Muscle layer of duodenum (tissue), 2 donors: ENCODE data around the gene RPUSD1.
"Not testable (repeated sequence)": the region's sequence is repeated elsewhere in the genome, so short reads cannot be mapped to it uniquely, and the experiment has no call there.

ENCODE experiments used
- H3K27ac ChIP-seq: one replicate; pipeline ENCODE4 v1.7.0; 2013; ENCODE audit warnings: mild to moderate bottlenecking, low read length
- H3K27me3 ChIP-seq: one replicate; pipeline ENCODE4 v1.7.0; 2013; ENCODE audit warnings: low read depth, mild to moderate bottlenecking, control low read depth, low read length
- H3K36me3 ChIP-seq, 2 donors: one replicate each; pipeline ENCODE4 v1.7.0; 2013; ENCODE audit warnings: low read length in 2 of 2, control low read depth in 1 of 2, mild to moderate bottlenecking in 1 of 2; ENCODE audit not compliant: insufficient read depth in 2 of 2, control insufficient read depth in 1 of 2
- H3K4me1 ChIP-seq, 2 donors: one replicate each; pipeline ENCODE4 v1.7.0; 2013; ENCODE audit warnings: low read length in 2 of 2, mild to moderate bottlenecking in 2 of 2, control low read depth in 1 of 2, moderate library complexity in 1 of 2; ENCODE audit not compliant: insufficient read depth in 2 of 2, control insufficient read depth in 1 of 2
- H3K4me3 ChIP-seq, 2 donors: one replicate each; pipeline ENCODE4 v1.7.0; 2013; ENCODE audit warnings: low read length in 2 of 2, low read depth in 1 of 2, mild to moderate bottlenecking in 1 of 2
- H3K9me3 ChIP-seq, 2 donors: one replicate each; pipeline ENCODE4 v1.7.0; 2013; ENCODE audit warnings: low read length in 2 of 2, control low read depth in 1 of 2, mild to moderate bottlenecking in 1 of 2; ENCODE audit not compliant: control insufficient read depth in 1 of 2
- donor health status: healthy.

The RPUSD1 gene

GRCh38 chr16:749010-749409, 39.2 kb downstream of the RPUSD1 start:
- peaks cover 5% of the 10 kb centered on the region for H3K27me3 ChIP-seq
- no peak overlapping the region for H3K27ac ChIP-seq
- H3K36me3 ChIP-seq: no peaks in the 10 kb centered on the region
- no peaks in the 10 kb centered on the region for H3K4me1 ChIP-seq
- no peak overlapping the region for H3K4me3 ChIP-seq
- no peaks in the 10 kb centered on the region for H3K9me3 ChIP-seq

DNA sequence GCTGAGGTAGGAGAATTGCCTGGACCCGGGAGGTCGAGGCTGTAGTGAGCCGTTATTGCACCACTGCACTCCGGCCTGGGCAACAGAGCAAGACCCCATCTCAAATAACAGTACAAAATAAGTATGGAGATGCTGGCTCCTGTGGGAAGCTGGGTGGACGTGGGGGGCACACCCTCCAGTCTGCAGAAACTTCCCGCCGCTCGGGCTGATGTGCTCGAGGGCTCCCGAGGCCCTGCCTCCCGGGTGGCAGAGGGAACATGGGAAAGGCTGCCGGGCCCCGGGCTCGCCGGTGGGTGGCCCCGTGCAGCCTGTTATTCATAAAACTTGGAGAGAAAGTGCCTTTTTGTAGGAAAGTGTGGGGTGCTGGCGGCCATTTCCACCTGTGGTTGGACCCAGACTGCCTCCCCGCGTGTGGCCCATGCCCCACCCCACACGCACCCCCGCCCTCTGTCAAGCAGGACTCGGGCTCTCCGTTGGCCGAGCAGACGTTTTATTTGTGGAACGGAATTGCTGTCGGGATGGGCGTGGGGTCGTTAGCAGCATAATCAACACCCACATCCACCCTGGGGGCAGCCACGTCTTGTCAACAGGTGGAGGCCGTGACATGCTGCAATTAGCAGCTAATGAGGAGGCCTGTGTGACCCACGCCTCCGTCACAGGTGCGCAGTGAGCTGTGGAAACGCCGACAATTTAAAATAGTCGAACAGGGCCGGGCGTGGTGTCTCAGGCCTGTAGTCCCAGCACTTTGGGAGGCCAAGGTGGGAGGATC, 40.0 kb downstream of the RPUSD1 start:
- Histone ChIP-seq H3K27me3 (peaks cover 5% of the 10 kb centered on the region), H3K4me3 (no peak overlapping the region), H3K4me1 (no peaks in the 10 kb centered on the region), H3K27ac (no peak overlapping the region), H3K9me3 (no peaks in the 10 kb centered on the region), H3K36me3 (no peaks in the 10 kb centered on the region)

DNA sequence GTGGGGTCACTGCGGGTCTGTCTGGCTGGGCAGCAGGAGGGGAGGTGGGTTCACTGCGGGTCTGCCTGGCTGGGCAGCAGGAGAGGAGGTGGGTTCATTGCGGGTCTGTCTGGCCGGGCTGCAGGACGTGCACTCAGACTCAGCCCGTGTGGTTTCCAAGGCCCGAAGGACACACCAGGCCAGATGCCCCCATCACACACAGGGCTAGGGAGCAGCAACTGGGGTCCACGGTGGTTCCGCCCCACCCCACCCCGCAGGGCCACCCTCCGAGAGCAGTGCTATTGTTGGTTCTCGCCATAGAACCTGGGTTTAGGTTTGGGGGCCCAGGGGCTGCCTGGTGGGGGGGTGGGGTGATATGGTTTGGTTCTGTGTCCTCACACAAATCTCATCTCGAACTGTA, 41.5 kb downstream of the RPUSD1 start:
- no peaks in the 10 kb centered on the region for H3K4me1 ChIP-seq
- peaks cover 5% of the 10 kb centered on the region for H3K27me3 ChIP-seq
- no peak overlapping the region for H3K27ac ChIP-seq
- no peak overlapping the region for H3K4me3 ChIP-seq
- H3K36me3 ChIP-seq: no peaks in the 10 kb centered on the region
- H3K9me3 ChIP-seq: no peaks in the 10 kb centered on the region

GRCh38 chr16:745739-746138, 42.4 kb downstream of the RPUSD1 start:
- Histone ChIP-seq H3K4me1 (peaks cover 0 to 6% of the 10 kb centered on the region in 2 donors), H3K27me3 (no peaks in the 10 kb centered on the region), H3K4me3 (no peak overlapping the region), H3K27ac (no peak overlapping the region), H3K36me3 (no peaks in the 10 kb centered on the region), H3K9me3 (no peaks in the 10 kb centered on the region)

DNA sequence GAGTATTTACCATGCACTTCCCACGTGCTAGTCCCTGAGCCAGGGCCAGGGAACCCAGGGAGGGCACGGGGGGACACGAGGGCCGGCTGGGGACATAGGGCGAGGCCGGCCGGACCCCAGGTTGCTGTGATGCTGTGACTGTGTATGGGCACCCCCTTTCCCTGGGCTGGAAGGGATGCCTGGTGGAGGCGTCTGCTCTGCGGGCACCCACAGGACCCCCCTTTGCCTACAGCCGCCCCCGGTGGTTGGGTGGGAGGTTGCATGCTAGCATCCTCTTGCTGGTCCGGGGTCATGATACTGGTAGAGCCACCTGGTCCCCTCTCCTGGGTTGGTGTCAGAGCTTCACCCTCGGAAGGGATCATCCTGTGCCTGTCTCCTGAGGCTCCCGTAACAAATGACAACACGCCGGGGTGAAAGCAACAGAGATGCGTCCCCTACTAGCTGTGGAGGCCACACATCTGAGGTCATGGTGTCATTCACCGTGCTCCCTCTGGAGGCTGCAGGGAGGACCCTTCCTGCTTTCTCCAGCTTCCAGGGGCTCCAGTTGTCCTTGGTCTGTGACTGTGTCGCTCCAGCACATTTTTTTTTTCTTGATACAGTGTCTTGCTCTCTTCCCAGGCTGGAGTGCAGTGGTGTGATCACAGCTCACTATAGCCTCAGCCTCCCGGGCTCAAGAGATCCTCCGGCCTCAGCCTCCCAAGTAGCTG, 44.2 kb downstream of the RPUSD1 start:
- Histone ChIP-seq H3K27me3 (no peaks in the 10 kb centered on the region), H3K36me3 (no peaks in the 10 kb centered on the region), H3K4me1 (peaks cover 0 to 20% of the 10 kb centered on the region in 2 donors), H3K9me3 (no peaks in the 10 kb centered on the region), H3K27ac (no peak overlapping the region), H3K4me3 (no peak overlapping the region)

DNA sequence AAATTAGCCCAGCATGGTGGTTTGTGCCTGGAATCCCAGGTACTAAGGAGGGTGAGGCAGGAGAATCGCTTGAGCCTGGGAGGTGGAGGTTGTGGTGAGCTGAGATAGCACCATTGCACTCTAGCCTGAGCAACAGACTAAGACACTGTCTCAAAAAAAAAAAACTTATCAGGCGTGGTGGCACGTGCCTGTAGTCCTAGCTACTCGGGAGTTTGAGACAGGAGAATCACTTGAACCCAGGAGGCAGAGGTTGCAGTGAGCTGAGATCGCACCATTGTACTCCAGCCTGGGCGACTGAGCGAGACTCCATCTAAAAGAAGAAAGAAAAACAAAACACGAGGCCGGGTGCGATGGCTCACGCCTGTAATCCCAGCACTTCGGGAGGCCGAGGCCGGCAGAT, 45.3 kb downstream of the RPUSD1 start:
- H3K27ac ChIP-seq: not testable (repeated sequence)
- peaks cover 0 to 20% of the 10 kb centered on the region in 2 donors for H3K4me1 ChIP-seq

GRCh38 chr16:741986-742629, 46.1 kb downstream of the RPUSD1 start:
- peaks cover 4 to 10% of the 10 kb centered on the region in 2 donors for H3K36me3 ChIP-seq
- H3K27ac ChIP-seq: no peak overlapping the region
- H3K4me1 ChIP-seq: peaks cover 0 to 20% of the 10 kb centered on the region in 2 donors
- H3K4me3 ChIP-seq: no peak overlapping the region
- H3K27me3 ChIP-seq: no peaks in the 10 kb centered on the region
- H3K9me3 ChIP-seq: no peaks in the 10 kb centered on the region

More for the DNA sequence above, 45.3 kb downstream of the RPUSD1 start:
- not testable (repeated sequence) for H3K4me3 ChIP-seq, H3K27me3 ChIP-seq, H3K9me3 ChIP-seq, H3K36me3 ChIP-seq

GRCh38 chr16:740764-741505, 47.2 kb downstream of the RPUSD1 start, which contains the start of gene CIAO3:
TSS of gene CIAO3 (minus strand) at chr16:740997. CDS start at chr16:740985, 12 bp downstream.
- no peaks in the 10 kb centered on the region for H3K27me3 ChIP-seq
- peaks cover 10 to 21% of the 10 kb centered on the region in 2 donors for H3K36me3 ChIP-seq
- peak within 1 kb of the TSS; percentile 61 to 97 for H3K4me3 ChIP-seq
- peaks cover 0 to 20% of the 10 kb centered on the region in 2 donors for H3K4me1 ChIP-seq
- no peaks in the 10 kb centered on the region for H3K9me3 ChIP-seq
- peak within 1 kb of the TSS; percentile 31 for H3K27ac ChIP-seq

DNA sequence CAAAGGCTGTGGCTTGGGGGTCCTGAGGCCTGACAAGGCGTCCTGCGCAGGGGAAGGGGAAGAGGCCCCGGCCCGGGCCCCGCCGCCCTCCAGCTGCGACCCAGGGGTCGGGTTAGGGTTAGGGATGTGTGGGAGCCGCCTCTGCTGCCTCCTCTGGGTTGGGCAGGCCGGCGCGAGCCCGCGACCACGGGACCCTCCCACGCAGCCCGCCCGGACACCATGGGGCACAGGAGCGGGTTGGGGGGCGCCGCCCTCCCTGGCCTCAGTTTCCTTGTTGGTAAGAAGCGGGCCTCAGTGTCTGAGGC, 47.8 kb downstream of the RPUSD1 start:
- H3K36me3 ChIP-seq: peaks cover 14 to 27% of the 10 kb centered on the region in 2 donors
- H3K4me3 ChIP-seq: peak overlapping the region; percentile 61 to 97
- no peaks in the 10 kb centered on the region for H3K27me3 ChIP-seq
- no peaks in the 10 kb centered on the region for H3K9me3 ChIP-seq
- peak overlapping the region; percentile 31 for H3K27ac ChIP-seq
- peaks cover 0 to 20% of the 10 kb centered on the region in 2 donors for H3K4me1 ChIP-seq

DNA sequence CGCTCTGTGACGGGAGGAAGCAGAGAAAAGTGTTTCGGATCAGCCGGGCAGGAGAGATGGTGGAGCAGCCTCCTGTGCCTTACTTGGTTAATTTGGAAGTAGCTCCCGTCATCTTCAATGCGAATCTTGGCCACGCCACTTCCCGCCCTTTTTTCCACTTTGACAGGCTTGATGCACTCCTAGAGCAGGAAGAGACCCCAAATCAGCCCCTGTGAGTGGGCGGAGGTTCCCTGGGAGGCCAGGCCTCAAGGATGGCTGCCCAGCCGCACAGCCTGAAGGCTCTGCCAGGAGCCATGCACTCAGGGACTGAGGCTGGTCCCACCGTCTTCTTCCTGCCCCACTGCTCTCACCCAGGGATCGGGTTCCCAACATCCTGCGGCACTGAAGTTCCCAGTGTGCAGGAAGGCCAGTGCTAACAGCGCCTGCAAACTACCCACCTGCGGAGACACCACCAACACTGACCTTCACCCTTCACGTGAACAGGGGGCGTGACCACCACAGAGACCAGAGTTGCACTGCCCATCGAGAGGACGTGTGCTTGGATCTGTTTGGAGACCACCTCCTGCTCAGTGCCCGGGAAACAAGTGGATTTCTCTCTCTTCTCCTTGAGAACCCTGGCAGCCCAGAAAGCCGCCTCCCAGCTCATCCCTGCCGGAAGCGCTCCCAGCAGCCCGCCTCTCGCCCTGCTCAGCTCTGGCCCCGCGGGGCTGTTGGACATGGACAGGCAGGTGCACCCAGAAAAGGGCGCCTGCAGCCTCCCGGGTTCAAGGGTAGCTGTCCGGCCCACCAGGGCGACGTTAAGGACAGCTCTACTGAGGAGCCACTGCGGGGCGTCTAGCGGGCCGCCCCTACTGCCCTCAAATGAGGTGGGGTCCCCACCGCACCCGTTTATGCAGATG, 48.4 kb downstream of the RPUSD1 start:
- peak overlapping the region; percentile 61 to 97 for H3K4me3 ChIP-seq
- no peaks in the 10 kb centered on the region for H3K27me3 ChIP-seq
- H3K9me3 ChIP-seq: no peaks in the 10 kb centered on the region
- H3K36me3 ChIP-seq: peaks cover 14 to 33% of the 10 kb centered on the region in 2 donors
- peaks cover 0 to 20% of the 10 kb centered on the region in 2 donors for H3K4me1 ChIP-seq
- no peak overlapping the region for H3K27ac ChIP-seq
